Osteoblast (primary cell): ENCODE measurements around the gene PTPN14. TPM values are rescaled to one million over a fixed set of nuclear protein-coding genes. Genes with fewer than 3 reads are reported as not detected.
A peak's percentile ranks its signal among the peaks of the same experiment; 100 is the strongest.

Experiments
- DNase-seq: peaks from one replicate; pipeline ENCODE4 v3.0.0; 2011; ENCODE audit warnings: low spot score, mixed read lengths; ENCODE audit not compliant: insufficient read length; ENCODE audit errors: missing footprints
- H2AFZ ChIP-seq: 2 replicates; pipeline ENCODE4 v1.6.0; 2011; ENCODE audit warnings: mild to moderate bottlenecking, low read length
- H3K27ac ChIP-seq: 2 replicates; pipeline ENCODE4 v1.5.1; 2011; ENCODE audit warnings: mild to moderate bottlenecking, low read depth, low read length, moderate library complexity
- H3K27me3 ChIP-seq: 2 replicates; pipeline ENCODE4 v1.6.0; 2012; ENCODE audit warnings: mild to moderate bottlenecking, control low read depth, inconsistent platforms, low read length, moderate library complexity; ENCODE audit not compliant: insufficient read depth
- H3K36me3 ChIP-seq: 2 replicates; pipeline ENCODE4 v1.5.1; 2011; ENCODE audit warnings: mild to moderate bottlenecking, low read length, control low read depth, moderate library complexity; ENCODE audit not compliant: insufficient read depth
- H3K4me1 ChIP-seq: 2 replicates; pipeline ENCODE4 v1.5.1; 2011; ENCODE audit warnings: mild to moderate bottlenecking, low read length, control low read depth, moderate library complexity; ENCODE audit not compliant: insufficient read depth
- H3K4me2 ChIP-seq: 2 replicates; pipeline ENCODE4 v1.6.0; 2011; ENCODE audit warnings: mild to moderate bottlenecking, low read length; ENCODE audit not compliant: insufficient read depth
- H3K4me3 ChIP-seq: fragments of 200-600 bp; sonication (generic); 3 replicates; pipeline ENCODE4 v1.5.1; 2012; ENCODE audit warnings: mild to moderate bottlenecking, low read length, inconsistent platforms; ENCODE audit not compliant: insufficient read depth
- H3K79me2 ChIP-seq: 2 replicates; pipeline ENCODE4 v1.6.0; 2012; ENCODE audit warnings: mild to moderate bottlenecking, low read length, control low read depth, inconsistent platforms; ENCODE audit not compliant: insufficient read depth
- H3K9me3 ChIP-seq: 2 replicates; pipeline ENCODE4 v1.5.1; 2011; ENCODE audit warnings: low read depth, low read length, control low read depth
- H4K20me1 ChIP-seq: 2 replicates; pipeline ENCODE4 v1.6.0; 2012; ENCODE audit warnings: mild to moderate bottlenecking, low read length, control low read depth; ENCODE audit not compliant: insufficient read depth
- total RNA-seq: library from RNA; depleted of rRNA; stranded (reverse); fragments of >200 nt; gene quantifications from 2 replicates; pipeline ENCODE4 v1.2.3, GENCODE V29; 2012
- TF ChIP-seq, protein P1 (sequence below): IDR thresholded peaks from 2 replicates; pipeline ENCODE4 v1.5.1; 2011; ENCODE audit warnings: mild to moderate bottlenecking, low read depth, low read length, moderate library complexity; ENCODE audit errors: extremely low read depth

PTPN14 gene
- total RNA-seq, 1 donor = 131 TPM

DNA sequence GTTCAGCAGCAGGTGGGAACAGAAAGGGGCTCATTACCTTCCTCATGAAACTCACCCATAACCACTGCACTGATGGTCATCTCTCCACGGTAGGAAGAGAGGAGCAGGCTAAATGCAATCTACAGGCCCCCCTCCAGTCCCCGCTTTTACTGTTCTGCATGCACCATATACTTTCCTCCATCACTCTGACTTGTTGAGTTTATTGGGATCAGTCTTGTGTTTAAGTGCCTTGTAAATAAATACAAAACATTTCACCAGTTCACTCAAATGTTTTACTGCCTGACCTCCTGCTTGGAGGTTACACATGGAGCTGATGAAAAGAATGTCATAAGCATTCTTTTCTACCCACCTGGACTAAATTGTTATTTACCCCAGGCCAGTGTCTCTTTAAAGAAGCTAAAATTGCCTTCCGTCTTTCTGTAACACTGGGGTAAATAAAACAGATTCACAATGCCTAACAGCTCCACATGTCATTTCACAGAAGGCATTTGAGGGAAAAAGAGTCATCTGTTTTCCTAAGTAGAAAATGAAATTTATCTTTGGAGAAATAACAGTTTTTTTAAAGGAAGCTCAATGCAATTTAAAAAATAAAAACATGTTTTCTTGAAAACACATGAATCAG lies 30.7 kb downstream of the PTPN14 start:
- Histone ChIP-seq H3K27me3 (no peaks in the 10 kb centered on the region), H3K27ac (no peak overlapping the region), H3K4me3 (no peak overlapping the region), H3K4me2 (no peak overlapping the region), H3K4me1 (peaks cover 74% of the 10 kb centered on the region), H3K9me3 (no peaks in the 10 kb centered on the region), H3K79me2 (peaks cover 100% of the 10 kb centered on the region), H3K36me3 (peaks cover 6% of the 10 kb centered on the region), H2AFZ (no peak overlapping the region), H4K20me1 (peaks cover 58% of the 10 kb centered on the region)
- TF ChIP-seq, protein P1, sequence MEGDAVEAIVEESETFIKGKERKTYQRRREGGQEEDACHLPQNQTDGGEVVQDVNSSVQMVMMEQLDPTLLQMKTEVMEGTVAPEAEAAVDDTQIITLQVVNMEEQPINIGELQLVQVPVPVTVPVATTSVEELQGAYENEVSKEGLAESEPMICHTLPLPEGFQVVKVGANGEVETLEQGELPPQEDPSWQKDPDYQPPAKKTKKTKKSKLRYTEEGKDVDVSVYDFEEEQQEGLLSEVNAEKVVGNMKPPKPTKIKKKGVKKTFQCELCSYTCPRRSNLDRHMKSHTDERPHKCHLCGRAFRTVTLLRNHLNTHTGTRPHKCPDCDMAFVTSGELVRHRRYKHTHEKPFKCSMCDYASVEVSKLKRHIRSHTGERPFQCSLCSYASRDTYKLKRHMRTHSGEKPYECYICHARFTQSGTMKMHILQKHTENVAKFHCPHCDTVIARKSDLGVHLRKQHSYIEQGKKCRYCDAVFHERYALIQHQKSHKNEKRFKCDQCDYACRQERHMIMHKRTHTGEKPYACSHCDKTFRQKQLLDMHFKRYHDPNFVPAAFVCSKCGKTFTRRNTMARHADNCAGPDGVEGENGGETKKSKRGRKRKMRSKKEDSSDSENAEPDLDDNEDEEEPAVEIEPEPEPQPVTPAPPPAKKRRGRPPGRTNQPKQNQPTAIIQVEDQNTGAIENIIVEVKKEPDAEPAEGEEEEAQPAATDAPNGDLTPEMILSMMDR = no peak
- no peak for DNase-seq

DNA sequence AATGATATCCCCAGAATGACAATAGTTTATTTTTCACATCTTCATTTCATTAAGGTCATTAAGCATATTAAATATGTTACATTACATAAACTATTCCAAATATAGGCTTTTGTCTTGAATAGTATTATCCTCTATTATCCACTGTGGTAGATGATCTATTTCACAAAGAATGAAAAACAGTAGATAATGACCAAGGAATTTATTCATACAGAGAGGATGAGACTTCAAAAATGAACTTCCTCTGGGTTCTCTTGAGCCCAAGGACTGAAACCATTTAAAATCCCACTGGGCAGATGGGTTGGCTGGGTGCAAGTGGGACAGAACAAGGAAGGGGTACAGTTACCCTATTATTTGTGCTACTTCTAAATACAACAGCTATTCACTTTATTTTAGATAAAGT lies 33.0 kb downstream of the PTPN14 start:
- Histone ChIP-seq H3K27me3 (no peaks in the 10 kb centered on the region), H3K27ac (peak overlapping the region; percentile 35), H3K4me1 (peaks cover 77% of the 10 kb centered on the region), H3K36me3 (peaks cover 6% of the 10 kb centered on the region), H3K79me2 (peaks cover 100% of the 10 kb centered on the region), H4K20me1 (peaks cover 55% of the 10 kb centered on the region), H3K4me2 (peak overlapping the region; percentile 67), H3K9me3 (no peaks in the 10 kb centered on the region), H2AFZ (no peak overlapping the region), H3K4me3 (peak overlapping the region; percentile 17)
- TF ChIP-seq, protein P1 = no peak
- peak; percentile 84 for DNase-seq

DNA sequence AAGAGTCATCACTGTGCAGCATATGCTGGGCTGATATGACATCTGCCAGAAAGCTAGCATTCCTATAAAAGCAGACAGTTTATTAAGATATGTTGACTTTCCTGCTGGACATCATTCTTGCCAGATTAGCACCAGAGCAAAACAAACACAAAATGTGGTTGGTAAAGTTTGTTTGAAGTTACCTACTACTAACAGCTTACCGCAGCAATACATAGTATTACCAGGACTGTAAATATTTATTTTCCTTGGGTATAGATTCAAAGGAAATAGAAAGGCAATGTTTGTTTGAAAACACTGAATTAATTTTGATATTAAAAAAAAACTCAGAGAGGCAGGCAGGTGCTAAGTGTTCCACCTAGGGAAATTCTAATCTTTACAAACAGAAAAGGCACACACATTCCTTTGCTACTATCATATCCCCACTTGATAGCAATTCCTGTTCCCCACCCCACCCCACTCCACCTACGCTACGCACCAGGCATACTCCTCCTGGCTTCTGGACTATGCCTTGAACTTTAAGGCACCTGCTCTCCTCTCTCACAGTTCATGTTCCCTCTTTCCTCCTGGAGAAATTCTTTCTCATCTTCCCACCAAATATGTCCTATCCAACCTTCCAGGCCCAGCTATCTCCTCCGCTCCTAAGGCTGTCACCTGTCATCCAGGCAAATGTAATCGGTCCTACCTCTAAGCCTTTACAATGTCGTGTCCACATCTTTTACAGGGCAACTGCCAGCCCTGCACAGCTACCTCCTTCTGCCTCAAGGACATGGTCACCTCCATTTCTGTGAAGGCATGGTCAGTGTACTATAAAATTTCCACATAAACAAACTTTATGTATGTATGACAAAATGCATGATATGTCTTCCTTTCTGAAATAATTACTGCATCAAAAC lies 34.7 kb downstream of the PTPN14 start:
- TF ChIP-seq, protein P1 = no peak
- no peaks in the 10 kb centered on the region for H3K27me3 ChIP-seq
- peak overlapping the region; percentile 51 for H3K27ac ChIP-seq
- H3K4me3 ChIP-seq = no peak overlapping the region
- H4K20me1 ChIP-seq = peaks cover 57% of the 10 kb centered on the region
- no peak overlapping the region for H2AFZ ChIP-seq
- H3K36me3 ChIP-seq = peaks cover 6% of the 10 kb centered on the region
- H3K9me3 ChIP-seq = no peaks in the 10 kb centered on the region
- DNase-seq = no peak
- peaks cover 100% of the 10 kb centered on the region for H3K79me2 ChIP-seq
- H3K4me2 ChIP-seq = peak overlapping the region; percentile 72
- peaks cover 81% of the 10 kb centered on the region for H3K4me1 ChIP-seq
